ENCODE results near the gene RPS2. TPM values are rescaled to one million over a fixed set of nuclear protein-coding genes. Genes with fewer than 3 reads are reported as not detected.

The RPS2 gene
- total RNA-seq, 2 experiments from 2014 or later: 3,604 to 3,755 TPM

DNA sequence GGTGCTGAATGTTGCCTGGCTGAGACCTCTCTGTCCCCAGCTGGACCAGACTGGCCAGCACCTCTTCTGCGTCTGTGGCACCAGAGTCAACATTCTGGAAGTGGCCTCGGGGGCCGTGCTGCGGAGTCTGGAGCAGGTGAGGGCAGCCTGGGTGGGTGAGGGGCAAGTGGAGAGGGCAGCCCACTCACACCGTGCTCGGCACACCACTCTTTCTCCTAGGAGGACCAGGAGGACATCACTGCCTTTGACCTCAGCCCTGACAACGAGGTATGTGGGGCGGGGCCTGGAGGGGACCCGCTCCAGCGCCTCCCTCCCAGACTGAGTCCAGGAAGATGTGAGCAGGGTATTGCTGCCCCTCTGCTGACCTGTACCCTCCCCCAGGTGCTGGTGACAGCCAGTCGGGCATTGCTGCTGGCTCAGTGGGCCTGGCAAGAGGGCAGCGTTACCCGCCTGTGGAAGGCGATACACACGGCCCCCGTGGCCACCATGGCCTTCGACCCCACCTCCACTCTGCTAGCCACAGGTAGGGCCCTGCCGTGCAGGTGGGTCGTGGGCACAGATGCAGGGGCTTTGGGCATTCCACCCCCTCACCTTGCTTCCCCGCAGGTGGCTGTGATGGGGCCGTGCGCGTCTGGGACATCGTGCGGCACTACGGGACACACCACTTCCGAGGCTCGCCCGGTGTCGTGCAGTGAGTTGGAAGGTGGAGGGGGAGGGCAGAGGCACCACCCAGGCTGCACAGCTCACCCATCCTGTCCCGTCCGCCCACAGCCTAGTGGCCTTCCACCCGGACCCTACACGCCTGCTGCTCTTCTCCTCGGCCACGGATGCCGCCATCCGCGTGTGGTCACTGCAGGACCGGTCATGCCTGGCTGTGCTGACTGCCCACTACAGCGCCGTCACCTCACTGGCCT lies 9.8 kb upstream of the RPS2 start:
- peaks cover 46% of the 10 kb centered on the region for H3K36me3 ChIP-seq (ENCODE audit: insufficient read depth, low read length)
- H3K4me3 ChIP-seq (ENCODE audit: low read length): no peak overlapping the region
- peaks cover 36% of the 10 kb centered on the region for H3K36me3 Mint-ChIP-seq (ENCODE audit: low read depth)
- intact Hi-C loops (cut with DNase I, micrococcal nuclease): loop anchor here in 1 of 2 experiments (5.0 kb wide), 2 partner anchors 33 to 73 kb away; partner anchors contain the start of genes NTHL1, TSC2 and ZNF598
- no peak for ATAC-seq (ENCODE audit: poor library complexity)
- POLR2A ChIA-PET: interaction anchor here (1.0 kb wide), 1 partner anchor 181 kb away, joined by 4 read pairs; the partner anchor contains the start of gene TRAF7
- peaks cover 20% of the 10 kb centered on the region for H3K4me1 Mint-ChIP-seq (ENCODE audit: low read depth)
- peaks cover 3 to 10% of the 10 kb centered on the region in 2 experiments for H3K27me3 ChIP-seq (ENCODE audit: control insufficient read depth in 1 of 2, insufficient read depth in 2 of 2, low read length in 2 of 2)
- H3K9me3 ChIP-seq (ENCODE audit: control insufficient read depth in 1 of 2, insufficient read depth in 1 of 2, low read length in 2 of 2): peaks cover 0 to 6% of the 10 kb centered on the region in 2 experiments
- TF ChIP-seq, protein P1, sequence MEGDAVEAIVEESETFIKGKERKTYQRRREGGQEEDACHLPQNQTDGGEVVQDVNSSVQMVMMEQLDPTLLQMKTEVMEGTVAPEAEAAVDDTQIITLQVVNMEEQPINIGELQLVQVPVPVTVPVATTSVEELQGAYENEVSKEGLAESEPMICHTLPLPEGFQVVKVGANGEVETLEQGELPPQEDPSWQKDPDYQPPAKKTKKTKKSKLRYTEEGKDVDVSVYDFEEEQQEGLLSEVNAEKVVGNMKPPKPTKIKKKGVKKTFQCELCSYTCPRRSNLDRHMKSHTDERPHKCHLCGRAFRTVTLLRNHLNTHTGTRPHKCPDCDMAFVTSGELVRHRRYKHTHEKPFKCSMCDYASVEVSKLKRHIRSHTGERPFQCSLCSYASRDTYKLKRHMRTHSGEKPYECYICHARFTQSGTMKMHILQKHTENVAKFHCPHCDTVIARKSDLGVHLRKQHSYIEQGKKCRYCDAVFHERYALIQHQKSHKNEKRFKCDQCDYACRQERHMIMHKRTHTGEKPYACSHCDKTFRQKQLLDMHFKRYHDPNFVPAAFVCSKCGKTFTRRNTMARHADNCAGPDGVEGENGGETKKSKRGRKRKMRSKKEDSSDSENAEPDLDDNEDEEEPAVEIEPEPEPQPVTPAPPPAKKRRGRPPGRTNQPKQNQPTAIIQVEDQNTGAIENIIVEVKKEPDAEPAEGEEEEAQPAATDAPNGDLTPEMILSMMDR (IDR thresholded peaks at IDR 0.05): no peak
- H3K4me1 ChIP-seq (ENCODE audit: insufficient read depth, low read length): peaks cover 44% of the 10 kb centered on the region
- peak overlapping the region; percentile 45 for H3K4me3 Mint-ChIP-seq
- H3K27ac Mint-ChIP-seq: no peak overlapping the region
- DNase-seq: no peak
- no peaks in the 10 kb centered on the region for H3K27me3 Mint-ChIP-seq
- no peaks in the 10 kb centered on the region for H3K9me3 Mint-ChIP-seq
- H3K27ac ChIP-seq (ENCODE audit: low read depth in 1 of 2, low read length in 2 of 2): no peak overlapping the region
- CTCF ChIA-PET: no interaction called here

DNA sequence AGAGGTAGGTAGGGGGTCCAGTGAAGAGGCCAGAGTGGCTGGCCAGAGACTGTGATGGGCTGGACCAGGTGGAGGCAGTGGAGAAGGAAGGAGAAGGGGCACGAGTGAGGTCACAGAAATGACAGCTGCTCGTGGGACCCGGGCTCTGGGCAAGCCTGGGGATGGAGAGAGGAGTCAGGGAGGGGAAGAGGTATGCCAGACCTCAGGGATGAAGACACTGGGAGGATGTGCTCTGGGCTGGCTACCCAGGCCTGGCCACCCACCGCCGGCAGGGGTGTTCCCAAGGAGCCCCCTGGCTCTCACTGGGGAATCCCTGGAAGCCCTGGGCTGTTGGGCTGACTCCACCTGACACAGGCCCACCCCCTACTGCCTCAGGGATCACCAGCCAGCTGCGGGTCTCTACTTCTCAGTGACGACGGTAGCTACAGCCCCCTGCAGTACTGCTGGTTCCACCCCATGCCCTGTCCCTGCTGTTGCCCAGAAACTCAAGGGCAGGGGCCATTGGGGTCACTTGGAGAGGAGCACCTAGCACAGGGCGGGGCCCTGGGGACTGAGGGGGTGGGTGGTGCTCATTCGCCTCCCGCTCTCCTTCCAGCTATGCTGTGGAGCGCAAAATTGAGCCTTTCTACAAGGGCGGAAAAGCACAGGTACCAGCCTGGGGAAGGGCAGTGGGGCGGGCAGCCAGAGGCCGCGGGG lies 9.0 kb upstream of the RPS2 start:
- CTCF ChIA-PET: interaction anchor here (1.0 kb wide), 1 partner anchor 30 kb away, joined by 3 read pairs; no protein-coding TSS in a partner anchor
- Mint-ChIP-seq H3K4me1 (ENCODE audit: low read depth) (peaks cover 20% of the 10 kb centered on the region), H3K4me3 (peak overlapping the region; percentile 38), H3K27me3 (no peaks in the 10 kb centered on the region), H3K9me3 (no peaks in the 10 kb centered on the region), H3K36me3 (ENCODE audit: low read depth) (peaks cover 36% of the 10 kb centered on the region), H3K27ac (no peak overlapping the region)
- TF ChIP-seq, protein P1 (IDR thresholded peaks at IDR 0.05): no peak
- Histone ChIP-seq H3K4me3 (ENCODE audit: low read length) (no peak overlapping the region), H3K27ac (ENCODE audit: low read depth in 1 of 2, low read length in 2 of 2) (no peak overlapping the region), H3K4me1 (ENCODE audit: insufficient read depth, low read length) (peaks cover 36% of the 10 kb centered on the region), H3K27me3 (ENCODE audit: control insufficient read depth in 1 of 2, insufficient read depth in 2 of 2, low read length in 2 of 2) (peaks cover 3 to 9% of the 10 kb centered on the region in 2 experiments), H3K9me3 (ENCODE audit: control insufficient read depth in 1 of 2, insufficient read depth in 1 of 2, low read length in 2 of 2) (peaks cover 0 to 5% of the 10 kb centered on the region in 2 experiments), H3K36me3 (ENCODE audit: insufficient read depth, low read length) (peaks cover 45% of the 10 kb centered on the region)
- ATAC-seq (ENCODE audit: poor library complexity) (no peak), DNase-seq (no peak)
- POLR2A ChIA-PET: interaction anchor here (1.0 to 1.2 kb wide), 2 partner anchors 9 to 182 kb away, joined by 4 to 6 read pairs; partner anchors contain the start of genes RPS2 and TRAF7
- intact Hi-C loops (cut with DNase I, micrococcal nuclease): loop anchor here in 1 of 2 experiments (5.0 kb wide), 2 partner anchors 34 to 74 kb away; partner anchors contain the start of genes NTHL1, TSC2 and ZNF598

DNA sequence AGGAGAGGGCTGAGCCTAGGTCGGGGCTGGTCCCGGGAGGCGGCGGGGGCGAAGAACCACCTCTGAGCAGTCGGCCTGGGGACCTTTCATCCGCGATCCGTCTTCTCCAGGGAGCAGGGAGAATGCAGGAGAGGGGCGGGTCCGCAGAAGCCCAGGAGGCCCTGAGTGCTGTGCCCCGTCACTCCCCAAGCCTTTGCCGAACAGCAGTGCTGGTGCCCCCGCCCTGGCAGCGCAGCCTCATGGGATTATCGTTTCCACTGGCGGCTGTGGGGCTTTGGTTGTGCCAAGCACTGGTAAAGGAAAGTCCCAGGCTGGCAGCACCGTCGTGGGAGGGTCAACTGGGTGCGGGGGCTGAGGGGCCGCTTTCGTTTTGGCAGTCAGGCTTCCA lies 7.9 kb upstream of the RPS2 start:
- Mint-ChIP-seq H3K9me3 (no peaks in the 10 kb centered on the region), H3K4me1 (ENCODE audit: low read depth) (peaks cover 20% of the 10 kb centered on the region), H3K36me3 (ENCODE audit: low read depth) (peaks cover 36% of the 10 kb centered on the region), H3K4me3 (peak overlapping the region; percentile 97), H3K27me3 (no peaks in the 10 kb centered on the region), H3K27ac (no peak overlapping the region)
- intact Hi-C loops (cut with DNase I, micrococcal nuclease): loop anchor here in 1 of 2 experiments (5.0 kb wide), 2 partner anchors 35 to 75 kb away; partner anchors contain the start of genes NTHL1, TSC2 and ZNF598
- ATAC-seq (ENCODE audit: poor library complexity) (no peak), DNase-seq (peak in 1 of 14 experiments; percentile 52)
- Histone ChIP-seq H3K27ac (ENCODE audit: low read depth in 1 of 2, low read length in 2 of 2) (peak overlapping the region in 1 of 2 donors; percentile 92), H3K4me1 (ENCODE audit: insufficient read depth, low read length) (peaks cover 36% of the 10 kb centered on the region), H3K27me3 (ENCODE audit: control insufficient read depth in 1 of 2, insufficient read depth in 2 of 2, low read length in 2 of 2) (no peaks in the 10 kb centered on the region), H3K9me3 (ENCODE audit: control insufficient read depth in 1 of 2, insufficient read depth in 1 of 2, low read length in 2 of 2) (no peaks in the 10 kb centered on the region), H3K4me3 (ENCODE audit: low read length) (peak overlapping the region; percentile 73), H3K36me3 (ENCODE audit: insufficient read depth, low read length) (peaks cover 33% of the 10 kb centered on the region)
- TF ChIP-seq, protein P1 (IDR thresholded peaks at IDR 0.05): no peak
- ChIA-PET POLR2A (interaction anchor here (0.7 to 2.2 kb wide), 14 partner anchors 7 to 190 kb away, joined by 3 to 31 read pairs (median 4); partner anchors contain the start of genes FAHD1, GFER, HAGH and MSRB1), CTCF (interaction anchor here (1.0 kb wide), 1 partner anchor 32 kb away, joined by 3 read pairs; no protein-coding TSS in a partner anchor)
